HepG2 (cell line): ENCODE measurements around the gene CSNK1A1. TPM values are rescaled to one million over a fixed set of nuclear protein-coding genes. Genes with fewer than 3 reads are reported as not detected.

ENCODE experiments used
- CBX1 ChIP-seq: IDR thresholded peaks from one replicate; pipeline ENCODE4 v1.6.1; 2016; ENCODE audit warnings: antibody characterized with exemption, low read depth
- CEBPB ChIP-seq: IDR thresholded peaks from 2 replicates; pipeline ENCODE4 v1.6.1; 2011; ENCODE audit warnings: low read depth, low read length, improper control_type of control experiment, borderline replicate concordance
- EHMT2 ChIP-seq: fragments of 200-600 bp; sonication (generic); IDR thresholded peaks from 2 replicates; pipeline ENCODE4 v1.7.0; 2017; ENCODE audit warnings: antibody characterized with exemption, low read depth, low read length, borderline replicate concordance
- GZF1 ChIP-seq: sonication (generic); formaldehyde crosslinking; IDR thresholded peaks from 2 replicates; pipeline ENCODE4 v1.5.1; 2020; ENCODE audit warnings: mild to moderate bottlenecking, missing genetic modification reagents
- HIVEP1 ChIP-seq: sonication (generic); formaldehyde crosslinking; IDR thresholded peaks from 2 replicates; pipeline ENCODE4 v1.4.0; 2020; ENCODE audit warnings: mild to moderate bottlenecking, missing genetic modification reagents
- KDM2A ChIP-seq: sonication (generic); formaldehyde crosslinking; IDR thresholded peaks from 2 replicates; pipeline ENCODE4 v1.4.0; 2020; ENCODE audit warnings: low read depth, missing genetic modification reagents, borderline replicate concordance
- NKX3-1 ChIP-seq: sonication (generic); formaldehyde crosslinking; IDR thresholded peaks from 2 replicates; pipeline ENCODE4 v1.5.0; 2020; ENCODE audit warnings: missing genetic modification reagents
- PBX2 ChIP-seq: IDR thresholded peaks from 2 replicates; pipeline ENCODE4 v1.6.1; 2016; ENCODE audit warnings: control low read depth
- SALL1 ChIP-seq: sonication (generic); formaldehyde crosslinking; IDR thresholded peaks from 2 replicates; pipeline ENCODE4 v1.8.0; 2022; ENCODE audit warnings: mild to moderate bottlenecking, missing genetic modification reagents
- TEAD2 ChIP-seq: sonication (generic); formaldehyde crosslinking; IDR thresholded peaks from 2 replicates; pipeline ENCODE4 v1.9.0; 2021; ENCODE audit warnings: missing genetic modification reagents
- ZBTB25 ChIP-seq: IDR thresholded peaks from 2 replicates; pipeline ENCODE4 v1.6.1; 2018; ENCODE audit warnings: missing genetic modification reagents
- ZBTB42 ChIP-seq: sonication (generic); formaldehyde crosslinking; IDR thresholded peaks from 2 replicates; pipeline ENCODE4 v1.5.0; 2020; ENCODE audit warnings: mild to moderate bottlenecking, missing genetic modification reagents
- ZFX ChIP-seq: sonication (generic); formaldehyde crosslinking; IDR thresholded peaks from 2 replicates; pipeline ENCODE4 v1.4.0; 2020; ENCODE audit warnings: mild to moderate bottlenecking, low read depth, missing genetic modification reagents, moderate library complexity
- ZNF224 ChIP-seq: sonication (generic); formaldehyde crosslinking; IDR thresholded peaks from 2 replicates; pipeline ENCODE4 v1.5.0; 2020; ENCODE audit warnings: mild to moderate bottlenecking, missing genetic modification reagents
- ZNF282 ChIP-seq: fragments of 450-650 bp; IDR thresholded peaks from 2 replicates; pipeline ENCODE4 v1.6.1; 2018; ENCODE audit not compliant: partially characterized antibody
- ZNF678 ChIP-seq: sonication (generic); formaldehyde crosslinking; IDR thresholded peaks from 2 replicates; pipeline ENCODE4 v1.4.0; 2020; ENCODE audit warnings: mild to moderate bottlenecking, missing genetic modification reagents
- ZNF703 ChIP-seq: sonication (generic); formaldehyde crosslinking; IDR thresholded peaks from 2 replicates; pipeline ENCODE4 v1.5.1; 2020; ENCODE audit warnings: missing genetic modification reagents, mild to moderate bottlenecking, moderate library complexity, borderline replicate concordance
- polyA plus RNA-seq, 8 experiments: library from polyadenylated mRNA; depleted of rRNA in 3 of 8; stranded (reverse) in 7 of 8; unstranded in 1 of 8; fragments of >200 nt; fragmentation: Illumina TruSeq in 4 of 8; extraction: Trizol in 4 of 8; gene quantifications; 2 replicates each; pipeline versions ENCODE4 v1.2.1 to v1.2.3, GENCODE V29; 2011 to 2016; ENCODE audit warnings: low read depth in 4 of 8, missing spikeins in 1 of 8, mixed read lengths in 1 of 8; ENCODE audit not compliant: insufficient read depth in 1 of 8
- total RNA-seq, 5 experiments: library from RNA; depleted of rRNA; stranded (reverse); fragments of >200 nt; fragmentation: Illumina TruSeq; extraction: Trizol; gene quantifications; 2 replicates each; pipeline ENCODE4 v1.2.3, GENCODE V29; 2016; ENCODE audit warnings: low read depth in 1 of 5
- TF ChIP-seq, protein P1 (sequence below): IDR thresholded peaks from 2 replicates; pipeline ENCODE4 v1.6.1; 2012; ENCODE audit warnings: low read depth, low read length, improper control_type of control experiment
- TF ChIP-seq, protein P2 (sequence below): sonication (generic); formaldehyde crosslinking; IDR thresholded peaks from 2 replicates; pipeline ENCODE4 v1.8.0; 2022; ENCODE audit warnings: missing genetic modification reagents, mild to moderate bottlenecking, inconsistent platforms, borderline replicate concordance
- TF ChIP-seq, protein P3 (sequence below): sonication (generic); formaldehyde crosslinking; IDR thresholded peaks from 2 replicates; pipeline ENCODE4 v1.4.0; 2020; ENCODE audit warnings: missing genetic modification reagents
- TF ChIP-seq, protein P4 (sequence below): sonication (generic); formaldehyde crosslinking; conservative IDR thresholded peaks from 2 replicates; pipeline ENCODE4 v1.8.0; 2022; ENCODE audit warnings: mild to moderate bottlenecking, moderate library complexity, missing genetic modification reagents

The CSNK1A1 gene
- total and polyA plus RNA-seq, 2 of the 13 experiments (the other 11 are each of a cell fraction or from before 2014, with no cell fraction given), result 89.0 to 149 TPM

DNA sequence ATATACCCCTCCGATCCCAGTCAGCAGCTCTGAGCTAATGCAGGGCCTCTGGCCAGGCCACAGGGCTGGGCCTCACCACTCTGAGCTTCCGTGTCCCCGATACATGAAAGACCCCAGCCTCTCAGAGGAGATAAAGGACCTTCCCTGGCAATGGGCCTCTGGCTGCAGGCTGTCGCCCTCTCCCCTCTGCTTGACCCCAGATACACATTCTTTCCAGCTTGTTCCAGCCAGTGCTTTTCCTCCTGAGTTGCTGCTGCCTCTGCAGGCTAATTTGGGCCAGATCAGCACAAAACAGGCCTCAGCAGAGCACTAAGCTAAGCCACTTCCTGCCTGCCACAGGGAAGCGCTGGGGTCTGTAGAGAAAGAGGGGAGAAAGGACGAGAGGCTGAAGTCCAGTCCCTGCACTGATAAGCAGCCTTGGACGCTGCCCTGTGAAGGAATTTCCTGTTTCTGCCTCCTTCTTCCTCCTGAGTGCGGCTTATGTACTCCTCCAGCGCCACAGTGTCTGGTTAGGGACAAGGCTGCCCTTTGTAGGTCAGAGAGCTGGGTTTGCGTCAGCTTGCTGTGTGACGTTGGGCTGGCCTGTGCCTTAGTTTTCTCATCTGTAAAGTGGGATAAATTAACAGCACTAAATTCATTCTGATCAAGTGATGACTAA, 99.1 kb downstream of the CSNK1A1 start (continued):
- TF ChIP-seq CEBPB (no peak; the same call in 1 of the 2 replicates), ZFX (CRISPR knock-in tag) (peak; percentile 96), ZNF703 (CRISPR knock-in tag) (peak; percentile 71; the same call in 1 of the 2 replicates), ZBTB42 (CRISPR knock-in tag) (no peak), ZNF224 (no peak; the same call in 1 of the 2 replicates), ZNF282 (no peak), NKX3-1 (CRISPR knock-in tag) (peak; percentile 46; the same call in 1 of the 2 replicates), EHMT2 (peak; percentile 46; the same call in 1 of the 2 replicates), HIVEP1 (CRISPR knock-in tag) (no peak; the same call in 1 of the 2 replicates), ZBTB25 (0 out of 2 replicates have a peak, but pooled peaks have one; percentile 44), PBX2 (no peak), SALL1 (CRISPR knock-in tag) (peak; percentile 91), TEAD2 (CRISPR knock-in tag) (no peak), ZNF678 (CRISPR knock-in tag) (no peak), CBX1 (peak; percentile 79), GZF1 (CRISPR knock-in tag) (no peak), KDM2A (CRISPR knock-in tag) (no peak; the same call in 1 of the 2 replicates)
- TF ChIP-seq, protein P1, sequence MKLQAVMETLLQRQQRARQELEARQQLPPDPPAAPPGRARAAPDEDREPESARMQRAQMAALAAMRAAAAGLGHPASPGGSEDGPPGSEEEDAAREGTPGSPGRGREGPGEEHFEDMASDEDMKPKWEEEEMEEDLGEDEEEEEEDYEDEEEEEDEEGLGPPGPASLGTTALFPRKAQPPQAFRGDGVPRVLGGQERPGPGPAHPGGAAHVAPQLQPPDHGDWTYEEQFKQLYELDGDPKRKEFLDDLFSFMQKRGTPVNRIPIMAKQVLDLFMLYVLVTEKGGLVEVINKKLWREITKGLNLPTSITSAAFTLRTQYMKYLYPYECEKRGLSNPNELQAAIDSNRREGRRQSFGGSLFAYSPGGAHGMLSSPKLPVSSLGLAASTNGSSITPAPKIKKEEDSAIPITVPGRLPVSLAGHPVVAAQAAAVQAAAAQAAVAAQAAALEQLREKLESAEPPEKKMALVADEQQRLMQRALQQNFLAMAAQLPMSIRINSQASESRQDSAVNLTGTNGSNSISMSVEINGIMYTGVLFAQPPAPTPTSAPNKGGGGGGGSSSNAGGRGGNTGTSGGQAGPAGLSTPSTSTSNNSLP, result peak; percentile 21; the same call in 1 of the 2 replicates
- TF ChIP-seq, protein P2, sequence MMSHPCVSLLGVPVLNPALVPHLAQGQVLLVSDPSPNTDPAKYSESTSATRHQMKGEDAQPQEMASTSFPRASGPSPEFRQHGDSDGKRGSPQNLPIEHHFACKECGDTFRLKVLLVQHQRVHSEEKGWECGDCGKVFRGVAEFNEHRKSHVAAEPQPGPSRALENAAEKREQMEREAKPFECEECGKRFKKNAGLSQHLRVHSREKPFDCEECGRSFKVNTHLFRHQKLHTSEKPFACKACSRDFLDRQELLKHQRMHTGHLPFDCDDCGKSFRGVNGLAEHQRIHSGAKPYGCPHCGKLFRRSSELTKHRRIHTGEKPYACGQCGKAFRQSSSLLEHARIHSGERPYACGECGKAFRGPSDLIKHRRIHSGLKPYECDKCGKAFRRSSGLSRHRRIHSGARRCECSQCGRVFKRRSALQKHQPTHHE (CRISPR knock-in tag), result no peak
- TF ChIP-seq, protein P3, sequence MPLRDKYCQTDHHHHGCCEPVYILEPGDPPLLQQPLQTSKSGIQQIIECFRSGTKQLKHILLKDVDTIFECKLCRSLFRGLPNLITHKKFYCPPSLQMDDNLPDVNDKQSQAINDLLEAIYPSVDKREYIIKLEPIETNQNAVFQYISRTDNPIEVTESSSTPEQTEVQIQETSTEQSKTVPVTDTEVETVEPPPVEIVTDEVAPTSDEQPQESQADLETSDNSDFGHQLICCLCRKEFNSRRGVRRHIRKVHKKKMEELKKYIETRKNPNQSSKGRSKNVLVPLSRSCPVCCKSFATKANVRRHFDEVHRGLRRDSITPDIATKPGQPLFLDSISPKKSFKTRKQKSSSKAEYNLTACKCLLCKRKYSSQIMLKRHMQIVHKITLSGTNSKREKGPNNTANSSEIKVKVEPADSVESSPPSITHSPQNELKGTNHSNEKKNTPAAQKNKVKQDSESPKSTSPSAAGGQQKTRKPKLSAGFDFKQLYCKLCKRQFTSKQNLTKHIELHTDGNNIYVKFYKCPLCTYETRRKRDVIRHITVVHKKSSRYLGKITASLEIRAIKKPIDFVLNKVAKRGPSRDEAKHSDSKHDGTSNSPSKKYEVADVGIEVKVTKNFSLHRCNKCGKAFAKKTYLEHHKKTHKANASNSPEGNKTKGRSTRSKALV (CRISPR knock-in tag), result no peak
- TF ChIP-seq, protein P4, sequence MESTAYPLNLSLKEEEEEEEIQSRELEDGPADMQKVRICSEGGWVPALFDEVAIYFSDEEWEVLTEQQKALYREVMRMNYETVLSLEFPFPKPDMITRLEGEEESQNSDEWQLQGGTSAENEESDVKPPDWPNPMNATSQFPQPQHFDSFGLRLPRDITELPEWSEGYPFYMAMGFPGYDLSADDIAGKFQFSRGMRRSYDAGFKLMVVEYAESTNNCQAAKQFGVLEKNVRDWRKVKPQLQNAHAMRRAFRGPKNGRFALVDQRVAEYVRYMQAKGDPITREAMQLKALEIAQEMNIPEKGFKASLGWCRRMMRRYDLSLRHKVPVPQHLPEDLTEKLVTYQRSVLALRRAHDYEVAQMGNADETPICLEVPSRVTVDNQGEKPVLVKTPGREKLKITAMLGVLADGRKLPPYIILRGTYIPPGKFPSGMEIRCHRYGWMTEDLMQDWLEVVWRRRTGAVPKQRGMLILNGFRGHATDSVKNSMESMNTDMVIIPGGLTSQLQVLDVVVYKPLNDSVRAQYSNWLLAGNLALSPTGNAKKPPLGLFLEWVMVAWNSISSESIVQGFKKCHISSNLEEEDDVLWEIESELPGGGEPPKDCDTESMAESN (CRISPR knock-in tag), result peak; percentile 81
